ENCODE data around the gene MDN1.

MDN1 gene

DNA sequence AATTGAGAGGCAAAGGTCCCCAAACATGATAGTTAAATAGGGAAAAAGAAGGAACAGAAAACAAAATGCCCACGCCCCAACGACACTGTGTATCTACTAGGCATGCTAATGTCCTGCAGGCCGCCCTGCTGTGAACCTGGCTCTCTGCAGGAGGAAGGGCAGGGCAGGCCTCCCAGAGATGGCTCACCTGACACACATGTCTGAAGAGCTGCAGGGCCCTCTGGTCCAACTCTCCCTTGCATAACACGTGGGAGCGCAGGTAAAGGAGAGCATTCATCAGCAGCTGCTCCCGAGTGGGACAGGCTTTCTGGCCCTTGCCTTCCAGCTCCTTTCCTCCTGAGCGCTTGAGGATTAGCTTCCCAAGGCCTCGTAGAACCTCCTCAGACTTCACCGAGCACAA lies 127.3 kb downstream of the MDN1 start:
- DNase-seq, result no peak

DNA sequence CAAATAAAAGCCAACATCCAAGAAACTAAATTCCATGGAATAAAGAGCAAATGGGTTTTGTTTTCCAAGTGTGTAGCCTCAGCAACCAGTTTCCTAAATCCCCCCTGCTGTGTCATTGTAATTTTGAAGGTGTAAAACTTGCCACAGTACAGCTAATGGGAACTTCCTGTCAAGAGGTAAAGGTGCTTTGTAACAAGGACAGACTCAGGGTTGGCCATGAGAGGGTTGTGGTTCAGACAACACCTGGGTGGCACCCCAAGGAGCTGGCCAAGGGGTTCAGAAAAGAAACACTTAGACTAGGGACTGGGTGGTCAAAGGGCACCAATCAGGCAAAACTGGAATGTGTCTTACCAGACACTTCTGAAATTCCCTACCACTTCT lies 128.7 kb downstream of the MDN1 start:
- DNase-seq, result no peak

DNA sequence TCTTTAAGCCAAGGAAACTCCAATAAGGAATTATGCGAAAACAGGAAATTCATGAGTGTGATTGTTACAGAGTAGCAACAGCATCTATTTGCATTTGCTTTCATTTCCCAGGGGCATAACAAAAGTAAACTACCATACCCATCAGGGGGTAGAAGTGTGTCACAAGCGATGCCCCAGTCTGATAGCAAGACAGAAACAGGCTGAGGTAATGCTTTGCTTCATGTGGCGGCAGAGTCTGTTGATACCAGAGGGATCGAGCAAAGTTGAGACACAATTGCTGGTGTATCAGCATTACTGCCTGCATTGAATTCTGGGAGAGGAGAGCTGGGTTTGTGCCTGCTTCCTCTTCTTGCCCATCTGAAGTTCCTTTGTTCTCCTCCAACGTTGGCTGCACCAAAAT lies 129.9 kb downstream of the MDN1 start:
- DNase-seq, result no peak

DNA sequence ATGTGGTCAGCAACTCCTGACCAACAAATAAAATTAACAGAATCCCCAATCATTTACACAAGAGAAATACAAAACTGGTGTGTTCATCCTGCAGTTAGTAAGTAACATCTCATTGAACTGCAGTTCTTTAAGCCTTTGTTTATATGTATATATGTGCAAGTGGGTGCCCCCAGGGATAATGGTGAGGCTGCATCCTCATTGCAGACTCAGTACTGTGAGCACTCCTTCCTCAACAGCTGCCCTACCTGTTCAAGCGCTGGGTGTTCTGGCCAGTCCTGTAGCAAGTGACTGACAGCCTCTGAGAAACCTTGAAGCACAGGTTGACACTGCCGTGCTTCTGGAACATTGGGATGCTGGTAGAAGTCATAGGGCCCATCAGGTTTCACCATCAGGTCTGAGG lies 131.3 kb downstream of the MDN1 start:
- no peak for DNase-seq

DNA sequence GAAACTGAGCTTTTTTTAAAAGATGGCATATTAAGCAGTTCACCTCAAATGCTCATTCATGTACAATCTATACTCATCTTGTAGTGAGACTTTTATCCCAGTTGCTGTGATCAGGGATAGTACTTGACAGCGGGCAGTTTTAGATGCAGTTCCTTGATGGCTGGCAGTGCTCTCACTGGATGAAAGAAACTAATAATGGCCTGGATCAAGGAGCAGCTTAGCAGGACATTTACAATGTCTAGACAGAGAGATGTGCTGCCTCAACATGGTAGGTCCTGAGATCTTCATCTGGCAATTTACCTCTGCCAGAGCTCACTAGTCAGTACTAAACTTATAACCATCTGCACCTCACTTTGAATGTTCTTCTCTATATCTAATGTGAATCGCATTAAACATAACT lies 134.3 kb downstream of the MDN1 start:
- DNase-seq, result no peak

DNA sequence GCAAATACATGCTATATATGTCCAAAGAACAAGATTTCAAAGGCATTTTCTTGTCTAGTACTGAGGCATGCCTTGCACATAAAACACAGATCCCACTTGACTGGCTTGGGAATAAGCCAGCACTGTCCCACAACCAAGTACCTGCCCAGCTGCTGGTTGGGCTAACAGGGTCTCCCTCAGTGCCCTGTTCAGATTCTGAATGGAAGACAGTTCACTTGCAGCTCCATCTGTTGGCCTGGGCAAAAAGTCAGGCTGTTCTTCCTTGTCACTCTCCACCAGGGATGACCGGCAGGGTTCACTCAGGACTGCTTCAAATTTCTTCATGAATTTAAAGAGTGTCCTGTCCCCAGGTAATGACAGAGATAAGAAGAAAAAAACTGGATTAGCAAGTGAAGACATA lies 136.6 kb downstream of the MDN1 start:
- DNase-seq, result no peak

DNA sequence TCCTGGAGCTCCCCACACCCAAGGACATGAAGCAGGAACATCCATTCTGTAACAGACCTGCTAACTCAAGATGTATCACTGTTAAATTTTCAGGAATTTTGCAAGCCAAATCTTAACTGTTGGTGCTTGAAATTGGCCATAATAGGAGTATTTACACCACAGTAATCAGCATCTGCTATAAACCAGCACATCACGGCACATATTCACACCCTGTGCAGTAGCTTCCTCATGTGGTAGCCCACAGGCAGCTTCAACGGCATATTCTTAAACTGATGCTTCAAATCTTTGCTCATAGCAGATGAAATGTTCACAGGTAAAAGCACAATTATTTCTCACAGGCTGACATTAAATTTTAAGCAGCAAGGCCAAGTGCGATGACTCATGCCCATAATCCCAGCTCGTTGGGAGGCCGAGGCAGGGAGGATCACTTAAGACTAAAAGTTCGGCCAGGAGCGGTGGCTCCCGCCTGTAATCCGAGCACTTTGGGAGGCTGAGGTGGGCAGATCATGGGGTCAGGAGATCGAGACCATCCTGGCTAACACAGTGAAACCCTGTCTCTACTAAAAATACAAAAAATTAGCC lies 137.5 kb downstream of the MDN1 start:
- DNase-seq, result no peak

DNA sequence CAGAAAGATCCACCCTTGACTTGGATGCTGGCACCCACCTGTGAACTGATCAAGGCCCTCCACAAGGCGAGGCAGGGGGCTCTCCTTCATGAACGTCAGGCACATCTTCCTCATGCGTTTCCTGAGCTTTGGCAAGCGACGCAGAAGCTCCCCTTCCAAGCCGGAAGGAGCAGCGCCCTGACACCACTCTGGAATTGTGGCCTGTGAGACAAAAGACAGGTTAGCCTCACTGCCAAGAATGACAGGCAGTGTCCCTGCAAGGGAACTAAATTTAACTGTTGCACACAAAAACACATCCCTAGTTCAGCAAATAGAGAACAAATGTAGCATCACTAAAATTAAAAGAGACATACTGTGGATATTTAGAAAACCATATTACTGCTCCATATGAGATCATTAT lies 139.0 kb downstream of the MDN1 start:
- no peak for DNase-seq

DNA sequence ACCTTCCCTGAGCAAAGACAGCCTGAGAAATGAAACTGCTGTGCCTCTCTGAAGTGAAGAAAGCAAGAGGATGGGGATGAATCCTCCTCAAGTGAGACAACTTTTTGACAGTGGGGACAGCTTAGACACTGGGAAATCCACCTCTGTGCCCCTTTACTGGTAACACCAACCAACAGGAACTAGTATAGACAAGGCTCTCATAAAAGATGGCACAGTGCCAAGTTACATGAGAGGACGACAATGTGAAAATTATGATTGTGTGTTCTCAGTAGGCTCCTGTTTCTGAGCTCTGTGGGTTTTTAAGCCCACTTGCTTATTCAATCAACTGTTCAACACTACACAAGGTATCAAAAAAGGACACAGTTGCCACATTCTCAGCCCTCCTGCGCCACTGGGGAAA lies 139.4 kb downstream of the MDN1 start:
- DNase-seq, result no peak

DNA sequence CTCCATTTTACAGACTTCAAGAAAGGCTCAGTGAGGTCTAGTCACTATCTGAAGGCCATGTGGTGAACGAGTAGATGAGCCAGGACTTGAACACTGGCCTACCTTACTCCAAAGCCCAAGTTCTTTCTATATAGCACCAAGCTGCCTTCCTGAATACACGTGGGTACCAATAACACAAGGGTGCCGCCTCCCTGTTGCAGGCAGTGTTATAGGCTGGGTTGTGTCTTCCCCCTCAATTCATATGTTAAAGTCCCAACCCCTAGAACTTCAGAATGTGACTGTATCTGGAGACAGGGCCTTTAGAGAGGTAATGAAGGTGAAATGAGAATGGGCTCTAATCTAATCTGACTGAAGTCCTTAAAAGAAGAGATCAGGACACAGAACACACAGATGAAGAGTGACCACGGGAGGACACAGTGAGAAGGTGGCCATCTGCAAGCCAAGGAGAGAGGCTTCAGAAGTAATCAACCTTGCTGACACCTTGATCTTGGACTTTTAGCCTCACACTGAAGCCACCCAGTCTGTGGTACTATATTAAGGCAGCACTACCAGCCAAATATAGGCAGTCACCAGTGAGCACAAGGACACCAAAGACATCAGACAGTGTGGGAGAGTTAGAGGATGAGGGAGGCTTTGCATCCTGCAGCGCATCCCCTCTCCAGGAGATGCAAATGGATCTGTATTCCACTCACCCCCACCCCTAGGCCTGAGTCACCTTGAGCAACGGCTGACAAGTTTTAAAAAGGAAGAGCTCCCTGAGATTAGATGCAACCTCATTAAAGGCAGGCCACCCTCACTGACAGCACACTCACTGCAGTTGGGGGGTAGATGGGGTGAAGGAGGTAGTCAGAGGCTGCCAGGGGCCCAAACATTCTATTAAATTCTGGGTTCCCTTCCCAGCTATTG lies 140.1 kb downstream of the MDN1 start:
- DNase-seq, result no peak

DNA sequence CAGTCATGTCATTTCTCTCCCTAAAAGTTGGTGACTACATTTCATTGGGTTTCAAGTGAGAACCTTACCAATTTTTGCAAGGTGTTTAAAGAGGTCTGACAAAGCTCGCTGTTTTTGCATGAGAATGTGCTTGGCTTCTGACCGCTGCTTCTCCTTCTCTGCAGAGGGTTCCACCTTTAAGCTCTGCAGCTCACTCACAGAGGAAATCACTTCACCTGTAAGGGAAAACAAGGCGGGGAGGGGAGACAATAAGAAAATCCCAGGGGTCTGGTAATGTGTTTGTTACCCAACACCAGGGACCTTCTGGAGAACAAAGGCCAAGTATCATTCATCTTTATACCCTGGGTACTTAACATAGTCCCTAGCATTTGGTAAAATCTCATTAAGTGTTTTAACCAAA lies 141.1 kb downstream of the MDN1 start:
- no peak for DNase-seq

DNA sequence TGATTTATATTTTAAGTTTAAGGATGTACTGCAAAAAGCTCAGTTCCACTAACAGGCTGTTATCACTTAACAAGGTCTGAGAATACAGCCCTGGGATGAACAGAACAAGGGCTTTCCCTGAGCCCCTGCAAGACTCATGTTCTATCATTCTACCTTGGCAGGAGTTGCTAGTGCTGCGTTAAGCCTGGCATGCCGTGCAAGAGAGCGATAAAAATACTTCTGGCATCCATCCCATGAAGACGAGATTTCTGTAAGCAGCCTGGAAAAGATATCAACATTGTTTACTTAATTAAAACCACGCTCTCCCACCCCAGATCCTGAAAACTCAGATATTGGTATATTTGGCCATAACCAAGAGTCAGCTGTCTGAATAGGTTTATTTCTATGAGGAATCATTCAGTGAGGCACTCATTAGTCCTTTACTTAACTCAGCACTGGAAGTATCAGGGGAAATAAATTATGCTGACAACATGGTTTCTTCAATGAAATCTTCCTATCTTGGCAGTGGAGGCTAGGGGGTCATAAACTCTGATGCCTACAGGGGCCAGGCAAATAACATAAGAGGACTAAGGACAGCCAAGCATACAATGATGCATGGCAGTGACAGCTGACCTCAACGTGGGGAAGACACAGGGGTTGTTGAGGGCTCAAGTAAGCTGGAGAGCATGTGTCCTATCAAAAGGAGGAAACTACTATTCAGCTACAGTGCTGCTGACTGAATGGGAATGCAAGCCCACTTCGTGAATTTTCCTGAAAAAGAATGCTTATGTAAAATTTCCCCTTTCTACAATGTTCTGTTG lies 143.4 kb downstream of the MDN1 start:
- no peak for DNase-seq

DNA sequence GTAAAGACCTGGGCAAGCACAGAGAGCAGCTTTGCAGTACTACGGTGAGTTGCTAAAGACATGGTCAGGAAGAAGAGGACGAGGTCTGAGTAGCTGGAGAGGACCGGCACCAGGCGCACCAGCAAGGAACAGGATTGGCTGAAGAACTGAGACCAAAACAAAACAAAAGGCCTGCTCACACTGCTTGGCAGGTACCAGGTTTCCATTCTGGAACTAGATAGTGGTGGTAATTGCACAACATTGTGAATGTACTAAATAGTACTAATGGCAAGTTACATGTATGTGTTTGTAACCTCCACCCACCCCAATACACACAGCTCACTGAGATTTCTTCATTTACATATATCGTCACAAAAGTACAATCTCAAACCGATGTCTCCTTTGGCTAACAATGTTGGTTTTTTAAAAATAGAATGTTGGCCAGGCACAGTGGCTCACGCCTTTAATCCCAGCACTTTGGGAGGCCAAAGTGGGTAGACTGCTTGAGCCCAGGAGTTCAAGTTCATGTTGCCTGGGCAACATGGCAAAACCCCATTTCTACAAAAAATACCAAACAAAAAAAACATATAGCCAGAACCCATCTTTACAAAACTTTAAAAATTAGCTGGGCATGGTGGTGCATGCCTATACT lies 148.5 kb downstream of the MDN1 start:
- DNase-seq, result no peak

DNA sequence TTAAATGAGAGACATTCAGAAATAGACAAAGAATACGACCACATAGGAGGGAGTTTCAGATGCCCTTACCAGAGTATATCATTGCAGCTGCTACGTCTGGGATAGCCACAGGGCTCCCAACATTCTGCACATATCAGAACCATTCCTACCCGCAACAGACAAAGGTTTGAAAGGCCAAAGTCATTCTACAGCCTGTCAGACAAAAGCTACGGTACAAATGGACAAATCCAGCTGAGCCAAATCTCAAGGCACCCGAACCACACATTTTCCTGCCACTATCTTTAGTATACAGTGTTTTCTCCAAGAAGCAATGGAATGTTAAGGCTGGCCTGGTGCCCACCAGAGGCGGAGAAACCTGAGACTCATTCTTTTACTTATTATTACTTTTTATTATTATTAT lies 150.6 kb downstream of the MDN1 start:
- DNase-seq, result no peak

DNA sequence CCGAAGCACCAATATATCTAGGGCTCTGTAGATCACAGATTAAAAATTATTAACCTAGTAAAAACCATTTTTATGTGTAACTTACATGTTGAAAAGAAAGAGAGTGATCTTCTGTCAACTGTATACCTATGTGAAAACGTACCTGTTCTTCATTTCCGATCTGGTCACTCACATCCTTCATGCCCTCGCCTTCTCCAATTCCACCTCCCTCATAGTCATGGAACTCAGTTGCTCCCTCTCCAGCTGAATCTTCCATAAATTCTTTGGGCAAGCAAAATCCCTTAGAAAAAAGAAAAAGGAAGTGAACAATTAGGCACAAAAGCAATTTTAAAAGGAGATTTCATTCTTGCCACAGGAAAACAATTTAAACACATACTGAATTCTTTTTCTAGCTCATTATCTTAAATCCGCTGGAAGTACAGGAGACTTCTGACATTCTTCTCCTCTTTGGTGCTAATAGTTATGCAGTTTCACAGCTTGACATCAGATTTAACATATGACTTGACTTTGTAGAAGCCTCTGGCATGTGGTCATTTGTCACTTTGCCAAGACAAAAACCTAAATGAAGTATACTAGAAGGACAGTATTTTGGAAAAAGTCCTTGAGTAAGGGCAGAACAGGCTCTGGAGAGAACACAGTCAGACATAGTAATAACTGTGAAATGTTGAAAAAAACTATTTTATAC lies 151.6 kb downstream of the MDN1 start:
- no peak for DNase-seq

DNA sequence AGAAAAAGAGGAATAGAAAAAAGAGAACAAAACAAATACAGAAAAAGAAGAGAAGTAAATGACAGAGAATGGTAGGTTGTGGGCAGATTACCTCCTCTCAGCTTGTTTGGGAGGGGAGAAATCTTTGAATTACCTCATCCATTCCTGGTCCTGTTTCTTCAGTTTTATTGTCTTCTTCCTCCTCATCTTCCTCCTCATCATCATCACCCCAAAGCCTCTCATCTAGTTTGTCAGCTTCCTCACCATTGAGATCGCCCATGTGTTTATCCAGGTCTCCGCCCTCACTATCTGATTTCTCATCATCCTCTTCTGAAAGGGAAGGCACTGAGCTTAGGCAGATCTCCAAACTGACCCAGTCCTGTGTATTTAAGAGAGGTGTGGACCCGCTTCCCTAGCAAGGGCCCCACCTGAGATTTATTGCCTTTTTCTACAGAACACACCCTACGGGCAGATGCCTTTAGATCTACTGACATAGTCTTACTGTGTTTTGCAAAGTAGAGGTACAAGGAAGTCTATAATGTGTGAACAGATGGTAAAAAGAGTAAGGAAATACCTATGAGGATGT lies 156.9 kb downstream of the MDN1 start:
- DNase-seq, result no peak

DNA sequence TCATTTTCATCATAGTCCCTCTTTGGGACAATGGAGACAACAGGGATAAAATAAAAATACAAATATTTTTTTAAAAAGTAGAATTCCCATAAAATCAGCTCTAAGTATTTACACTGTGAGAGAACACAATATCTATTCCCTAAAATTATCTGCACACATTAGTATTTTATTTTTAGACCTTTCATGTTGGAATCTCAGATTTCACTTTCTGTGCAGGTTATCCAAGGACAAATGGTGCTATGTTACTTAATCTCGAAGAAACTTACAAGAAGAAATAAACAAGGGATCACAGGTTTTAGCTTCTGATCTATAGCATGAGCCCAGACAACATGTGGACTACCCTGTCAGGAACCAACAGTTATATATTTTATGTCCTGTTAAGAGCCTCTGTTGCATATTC lies 158.0 kb downstream of the MDN1 start:
- no peak for DNase-seq

DNA sequence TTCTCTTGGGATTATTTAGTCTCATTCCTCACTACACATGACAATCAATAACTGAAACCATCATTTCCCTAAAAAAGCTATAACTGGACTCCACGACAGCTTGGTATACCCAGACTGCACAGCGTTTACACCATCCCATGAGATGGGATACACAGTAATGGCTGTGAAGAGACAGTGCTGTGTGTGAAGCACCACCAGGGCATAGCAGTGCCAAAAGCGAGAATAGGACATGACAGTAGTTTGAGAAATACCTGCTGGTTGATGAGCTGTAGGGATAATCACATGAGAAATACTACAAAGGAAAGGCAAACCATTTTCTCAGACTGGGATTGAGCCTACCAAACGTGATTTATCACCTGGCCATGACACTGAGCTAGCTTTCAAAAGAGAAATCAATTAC lies 158.6 kb downstream of the MDN1 start:
- no peak for DNase-seq

DNA sequence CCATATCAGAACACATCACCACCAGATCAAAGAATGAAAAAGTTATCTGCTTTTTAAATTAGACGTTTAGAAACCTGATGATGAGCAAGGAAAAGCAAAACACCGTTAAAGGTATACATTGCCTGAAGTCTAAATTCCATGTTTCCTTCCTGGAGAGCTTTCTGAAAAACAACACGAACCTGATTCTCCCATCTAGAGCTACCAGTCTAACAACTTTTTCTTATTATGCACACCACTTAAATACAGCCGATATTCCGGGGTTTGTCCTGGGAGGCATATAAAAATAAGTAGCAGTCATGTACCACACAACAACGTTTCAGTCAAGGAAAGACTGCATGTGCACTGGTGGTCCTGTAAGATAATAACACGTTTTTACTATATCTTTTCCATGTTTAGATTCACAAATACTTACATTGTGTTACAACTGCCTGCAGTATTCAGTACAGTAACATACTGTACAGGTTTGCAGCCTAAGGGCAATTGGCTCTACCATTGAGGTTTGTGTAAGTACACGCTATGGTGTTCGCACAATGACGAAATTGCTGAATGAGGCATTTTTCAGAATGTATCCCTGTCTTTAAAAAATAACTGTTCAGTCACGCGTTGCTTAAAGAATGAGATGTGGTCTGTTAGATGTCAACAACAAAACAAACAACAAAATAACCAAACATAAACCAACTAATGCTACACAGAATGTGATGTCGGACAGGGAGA lies 162.0 kb downstream of the MDN1 start:
- DNase-seq, result no peak

DNA sequence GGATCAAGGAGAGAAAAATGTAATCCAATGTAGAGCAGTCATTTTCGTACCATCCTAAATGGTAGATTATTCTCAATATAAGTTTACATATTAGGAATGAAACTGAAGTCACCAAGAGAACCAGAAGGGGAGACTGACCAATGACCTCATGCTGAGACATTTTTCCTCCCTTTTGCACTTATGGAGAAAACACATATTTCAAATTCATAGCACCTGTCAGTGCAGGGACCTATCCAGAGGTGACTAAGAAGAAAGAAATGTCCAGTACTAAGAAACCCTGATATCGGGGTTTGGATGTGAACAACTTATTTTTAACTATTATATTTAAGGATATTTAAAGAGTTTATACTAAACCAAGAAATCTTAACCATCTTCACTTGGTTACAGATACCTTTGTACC lies 164.5 kb downstream of the MDN1 start:
- DNase-seq, result no peak

DNA sequence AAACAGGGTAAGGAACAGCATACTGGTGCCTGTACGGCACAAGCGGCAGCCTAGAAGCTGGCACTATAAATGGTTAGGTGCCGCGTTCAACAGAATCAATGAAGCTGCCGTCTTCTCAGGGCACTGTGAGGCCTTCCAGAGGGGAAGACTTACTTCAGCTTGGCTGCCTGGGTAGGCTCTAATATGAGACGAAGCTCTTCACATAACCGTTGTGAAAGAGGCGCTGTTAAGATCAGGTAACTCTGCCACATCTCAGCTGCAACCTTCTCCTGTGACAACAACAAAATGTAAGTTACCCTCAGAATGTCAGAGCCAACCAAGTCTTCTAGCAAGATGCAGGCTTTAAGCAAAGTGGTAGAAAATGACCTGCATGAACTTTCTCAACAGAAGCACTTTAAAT lies 169.0 kb downstream of the MDN1 start:
- no peak for DNase-seq

DNA sequence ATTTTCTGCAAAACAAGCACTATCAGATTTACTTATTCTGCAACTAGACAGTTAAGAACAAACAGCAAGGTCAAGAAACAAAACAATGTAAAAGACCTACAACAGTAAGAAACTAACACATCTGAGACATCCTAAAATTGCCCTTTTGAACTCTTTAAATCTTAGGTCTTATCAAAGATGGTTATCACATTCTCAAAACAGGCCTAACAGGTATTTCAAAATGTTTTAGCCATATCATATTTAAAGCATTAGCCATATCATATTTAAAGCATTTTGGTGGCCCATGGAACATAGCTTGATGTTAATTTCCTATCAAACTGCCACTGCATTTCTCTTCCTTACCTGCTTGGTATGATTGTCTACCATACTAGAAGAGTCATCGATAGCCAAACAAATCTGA lies 169.9 kb downstream of the MDN1 start:
- no peak for DNase-seq

Measured in islet precursor cell (in vitro differentiated cells).